ENCODE results near the gene RNF123. TPM values are rescaled to one million over a fixed set of nuclear protein-coding genes. Genes with fewer than 3 reads are reported as not detected.

The RNF123 gene
- total and polyA plus RNA-seq, 4 donors: 34.3 to 104 (median 40.2) TPM

DNA sequence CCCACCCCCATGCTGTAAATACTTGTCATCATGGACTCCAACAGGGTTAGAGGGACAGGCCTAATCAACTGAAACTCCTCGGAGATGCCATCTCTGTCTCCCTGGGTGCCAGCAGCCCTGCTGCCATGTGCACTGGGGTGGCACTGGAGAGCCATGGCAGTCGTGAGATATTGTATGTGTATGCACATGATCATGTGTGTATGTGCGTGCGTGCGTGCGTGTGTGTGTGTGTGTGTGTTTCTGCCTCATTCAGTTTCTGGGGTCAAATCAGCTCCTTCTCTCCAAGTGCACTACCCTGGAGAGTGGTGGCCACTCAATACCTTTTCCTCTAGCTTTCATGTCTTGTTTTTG lies 18.4 kb upstream of the RNF123 start:
- Histone ChIP-seq H3K9me3 (ENCODE audit: control insufficient read depth in 4 of 4, low read length in 3 of 4) (no peaks in the 10 kb centered on the region), H3K36me3 (ENCODE audit: control insufficient read depth in 4 of 4, insufficient read depth in 3 of 4, low read depth in 1 of 4, low read length in 3 of 4) (peaks cover 0 to 4% (median 0%) of the 10 kb centered on the region in 4 donors), H3K4me1 (ENCODE audit: control insufficient read depth in 4 of 4, insufficient read depth in 4 of 4, low read length in 3 of 4) (peaks cover 42 to 86% (median 71%) of the 10 kb centered on the region in 4 donors), H3K4me3 (ENCODE audit: low read depth in 1 of 3, low read length in 3 of 3) (no peak overlapping the region), H3K27ac (ENCODE audit: low read depth in 1 of 2, low read length in 2 of 2) (peak overlapping the region; percentile 53 to 57), H3K27me3 (ENCODE audit: control insufficient read depth in 4 of 4, insufficient read depth in 4 of 4, low read length in 3 of 4) (no peaks in the 10 kb centered on the region), H3K9ac (ENCODE audit: low read depth in 1 of 2, low read length in 2 of 2) (no peak overlapping the region)
- WGBS: 55% methylated on average over 6 of the region's 6 CpGs
- TF ChIP-seq GABPA (IDR thresholded peaks at IDR 0.05 in 1 of 2, conservative IDR thresholded peaks at IDR 0.05 in 1 of 2): no peak
- TF ChIP-seq, protein P1, sequence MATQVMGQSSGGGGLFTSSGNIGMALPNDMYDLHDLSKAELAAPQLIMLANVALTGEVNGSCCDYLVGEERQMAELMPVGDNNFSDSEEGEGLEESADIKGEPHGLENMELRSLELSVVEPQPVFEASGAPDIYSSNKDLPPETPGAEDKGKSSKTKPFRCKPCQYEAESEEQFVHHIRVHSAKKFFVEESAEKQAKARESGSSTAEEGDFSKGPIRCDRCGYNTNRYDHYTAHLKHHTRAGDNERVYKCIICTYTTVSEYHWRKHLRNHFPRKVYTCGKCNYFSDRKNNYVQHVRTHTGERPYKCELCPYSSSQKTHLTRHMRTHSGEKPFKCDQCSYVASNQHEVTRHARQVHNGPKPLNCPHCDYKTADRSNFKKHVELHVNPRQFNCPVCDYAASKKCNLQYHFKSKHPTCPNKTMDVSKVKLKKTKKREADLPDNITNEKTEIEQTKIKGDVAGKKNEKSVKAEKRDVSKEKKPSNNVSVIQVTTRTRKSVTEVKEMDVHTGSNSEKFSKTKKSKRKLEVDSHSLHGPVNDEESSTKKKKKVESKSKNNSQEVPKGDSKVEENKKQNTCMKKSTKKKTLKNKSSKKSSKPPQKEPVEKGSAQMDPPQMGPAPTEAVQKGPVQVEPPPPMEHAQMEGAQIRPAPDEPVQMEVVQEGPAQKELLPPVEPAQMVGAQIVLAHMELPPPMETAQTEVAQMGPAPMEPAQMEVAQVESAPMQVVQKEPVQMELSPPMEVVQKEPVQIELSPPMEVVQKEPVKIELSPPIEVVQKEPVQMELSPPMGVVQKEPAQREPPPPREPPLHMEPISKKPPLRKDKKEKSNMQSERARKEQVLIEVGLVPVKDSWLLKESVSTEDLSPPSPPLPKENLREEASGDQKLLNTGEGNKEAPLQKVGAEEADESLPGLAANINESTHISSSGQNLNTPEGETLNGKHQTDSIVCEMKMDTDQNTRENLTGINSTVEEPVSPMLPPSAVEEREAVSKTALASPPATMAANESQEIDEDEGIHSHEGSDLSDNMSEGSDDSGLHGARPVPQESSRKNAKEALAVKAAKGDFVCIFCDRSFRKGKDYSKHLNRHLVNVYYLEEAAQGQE (IDR thresholded peaks at IDR 0.05): no peak
- TF ChIP-seq FOXA2 (IDR thresholded peaks at IDR 0.05): no peak
- TF ChIP-seq HNF4G (IDR thresholded peaks at IDR 0.05): no peak
- no peak for TF ChIP-seq YY1 (IDR thresholded peaks at IDR 0.05)
- TF ChIP-seq FOXA1 (IDR thresholded peaks at IDR 0.05): no peak
- TF ChIP-seq, protein P2, sequence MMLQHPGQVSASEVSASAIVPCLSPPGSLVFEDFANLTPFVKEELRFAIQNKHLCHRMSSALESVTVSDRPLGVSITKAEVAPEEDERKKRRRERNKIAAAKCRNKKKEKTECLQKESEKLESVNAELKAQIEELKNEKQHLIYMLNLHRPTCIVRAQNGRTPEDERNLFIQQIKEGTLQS (IDR thresholded peaks at IDR 0.05): no peak
- TF ChIP-seq SP1 (IDR thresholded peaks at IDR 0.05): no peak
- no peak for TF ChIP-seq TAF1 (conservative IDR thresholded peaks at IDR 0.05)
- no peak for TF ChIP-seq HNF4A (conservative IDR thresholded peaks at IDR 0.05)
- no peak for TF ChIP-seq RAD21 (IDR thresholded peaks at IDR 0.05)
- no peak for TF ChIP-seq EGR1 (IDR thresholded peaks at IDR 0.05; ENCODE audit: low read depth in 2 of 2)
- TF ChIP-seq, protein P3, sequence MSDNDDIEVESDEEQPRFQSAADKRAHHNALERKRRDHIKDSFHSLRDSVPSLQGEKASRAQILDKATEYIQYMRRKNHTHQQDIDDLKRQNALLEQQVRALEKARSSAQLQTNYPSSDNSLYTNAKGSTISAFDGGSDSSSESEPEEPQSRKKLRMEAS (IDR thresholded peaks at IDR 0.05): no peak
- TF ChIP-seq NR2F2 (IDR thresholded peaks at IDR 0.05): no peak
- TF ChIP-seq RXRA (IDR thresholded peaks at IDR 0.05): no peak
- TF ChIP-seq JUND (IDR thresholded peaks at IDR 0.05): no peak
- DNase-seq (ENCODE audit: low spot score): no peak

DNA sequence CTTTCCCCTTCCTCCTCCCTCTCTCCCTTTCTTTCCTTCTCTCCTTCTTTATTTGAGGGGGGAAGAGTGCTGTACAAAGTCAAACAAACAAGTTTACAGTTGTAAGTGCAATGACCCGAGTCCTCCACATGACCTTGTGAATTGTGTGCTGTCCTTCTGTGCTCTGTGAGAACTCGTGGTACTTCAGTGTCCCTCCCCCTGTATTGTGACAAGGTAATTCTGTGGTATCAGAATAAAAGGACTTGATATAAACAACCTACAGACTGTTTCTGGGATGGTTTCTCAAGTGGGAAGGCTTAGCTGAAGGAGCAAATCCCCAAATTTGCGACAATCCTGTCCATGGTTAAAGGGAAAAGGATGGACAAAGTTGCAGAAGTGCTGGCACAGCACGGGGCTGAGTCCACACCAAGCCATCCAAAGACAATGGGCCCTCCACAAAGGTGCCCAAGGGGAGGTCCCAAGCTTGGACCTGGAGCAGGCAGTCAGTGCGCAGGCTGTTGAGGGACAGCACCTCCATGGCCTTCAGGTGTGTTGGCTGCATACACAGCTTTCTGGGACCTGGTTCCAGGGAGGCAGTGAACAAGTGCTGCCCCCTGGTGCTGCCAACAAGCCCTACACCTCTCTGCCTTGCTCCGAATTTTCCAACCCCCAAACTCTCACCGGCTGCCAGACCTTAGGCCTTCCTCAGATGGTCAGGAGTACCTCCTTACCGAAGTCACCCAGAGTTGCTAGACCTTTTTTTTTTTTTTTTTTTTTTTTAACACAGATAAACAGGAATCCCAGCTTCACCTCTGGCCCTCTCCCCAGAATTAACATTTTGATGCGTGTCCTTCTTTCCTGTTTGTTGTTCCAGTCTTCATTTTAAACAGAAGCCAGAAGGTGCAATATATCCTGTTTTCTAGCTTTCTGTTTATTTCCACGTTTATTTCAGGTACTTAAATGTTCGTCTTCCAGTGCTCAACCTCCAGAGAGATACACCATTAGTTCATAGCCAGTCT lies 17.8 kb upstream of the RNF123 start:
- 21% methylated on average over 11 of the region's 11 CpGs for WGBS
- Histone ChIP-seq H3K9ac (ENCODE audit: low read depth in 1 of 2, low read length in 2 of 2) (peak overlapping the region in 1 of 2 donors; percentile 24), H3K9me3 (ENCODE audit: control insufficient read depth in 4 of 4, low read length in 3 of 4) (no peaks in the 10 kb centered on the region), H3K36me3 (ENCODE audit: control insufficient read depth in 4 of 4, insufficient read depth in 3 of 4, low read depth in 1 of 4, low read length in 3 of 4) (peaks cover 0 to 8% (median 5%) of the 10 kb centered on the region in 4 donors), H3K27ac (ENCODE audit: low read depth in 1 of 2, low read length in 2 of 2) (peak overlapping the region; percentile 57 to 81), H3K4me3 (ENCODE audit: low read depth in 1 of 3, low read length in 3 of 3) (no peak overlapping the region), H3K4me1 (ENCODE audit: control insufficient read depth in 4 of 4, insufficient read depth in 4 of 4, low read length in 3 of 4) (peaks cover 39 to 84% (median 66%) of the 10 kb centered on the region in 4 donors), H3K27me3 (ENCODE audit: control insufficient read depth in 4 of 4, insufficient read depth in 4 of 4, low read length in 3 of 4) (no peaks in the 10 kb centered on the region)
- DNase-seq (ENCODE audit: low spot score): peak; percentile 84
- TF ChIP-seq NR2F2 (IDR thresholded peaks at IDR 0.05) (peak; percentile 25), JUND (IDR thresholded peaks at IDR 0.05) (peak in 1 of 2 donors; percentile 41), FOXA2 (IDR thresholded peaks at IDR 0.05) (peak; percentile 60), RAD21 (IDR thresholded peaks at IDR 0.05) (peak; percentile 93 to 96), HNF4A (conservative IDR thresholded peaks at IDR 0.05) (peak; percentile 88 to 89), HNF4G (IDR thresholded peaks at IDR 0.05) (peak; percentile 49), GABPA (IDR thresholded peaks at IDR 0.05 in 1 of 2, conservative IDR thresholded peaks at IDR 0.05 in 1 of 2) (no peak), EGR1 (IDR thresholded peaks at IDR 0.05; ENCODE audit: low read depth in 2 of 2) (peak in 1 of 2 donors; percentile 12), SP1 (IDR thresholded peaks at IDR 0.05) (peak; percentile 89), RXRA (IDR thresholded peaks at IDR 0.05) (peak; percentile 99), TAF1 (conservative IDR thresholded peaks at IDR 0.05) (no peak), FOXA1 (IDR thresholded peaks at IDR 0.05) (peak; percentile 34)
- TF ChIP-seq, protein P4, sequence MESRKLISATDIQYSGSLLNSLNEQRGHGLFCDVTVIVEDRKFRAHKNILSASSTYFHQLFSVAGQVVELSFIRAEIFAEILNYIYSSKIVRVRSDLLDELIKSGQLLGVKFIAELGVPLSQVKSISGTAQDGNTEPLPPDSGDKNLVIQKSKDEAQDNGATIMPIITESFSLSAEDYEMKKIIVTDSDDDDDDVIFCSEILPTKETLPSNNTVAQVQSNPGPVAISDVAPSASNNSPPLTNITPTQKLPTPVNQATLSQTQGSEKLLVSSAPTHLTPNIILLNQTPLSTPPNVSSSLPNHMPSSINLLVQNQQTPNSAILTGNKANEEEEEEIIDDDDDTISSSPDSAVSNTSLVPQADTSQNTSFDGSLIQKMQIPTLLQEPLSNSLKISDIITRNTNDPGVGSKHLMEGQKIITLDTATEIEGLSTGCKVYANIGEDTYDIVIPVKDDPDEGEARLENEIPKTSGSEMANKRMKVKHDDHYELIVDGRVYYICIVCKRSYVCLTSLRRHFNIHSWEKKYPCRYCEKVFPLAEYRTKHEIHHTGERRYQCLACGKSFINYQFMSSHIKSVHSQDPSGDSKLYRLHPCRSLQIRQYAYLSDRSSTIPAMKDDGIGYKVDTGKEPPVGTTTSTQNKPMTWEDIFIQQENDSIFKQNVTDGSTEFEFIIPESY (IDR thresholded peaks at IDR 0.05): peak; percentile 36
- TF ChIP-seq, protein P2 (IDR thresholded peaks at IDR 0.05): no peak
- TF ChIP-seq, protein P3 (IDR thresholded peaks at IDR 0.05): peak; percentile 86
- TF ChIP-seq, protein P5, sequence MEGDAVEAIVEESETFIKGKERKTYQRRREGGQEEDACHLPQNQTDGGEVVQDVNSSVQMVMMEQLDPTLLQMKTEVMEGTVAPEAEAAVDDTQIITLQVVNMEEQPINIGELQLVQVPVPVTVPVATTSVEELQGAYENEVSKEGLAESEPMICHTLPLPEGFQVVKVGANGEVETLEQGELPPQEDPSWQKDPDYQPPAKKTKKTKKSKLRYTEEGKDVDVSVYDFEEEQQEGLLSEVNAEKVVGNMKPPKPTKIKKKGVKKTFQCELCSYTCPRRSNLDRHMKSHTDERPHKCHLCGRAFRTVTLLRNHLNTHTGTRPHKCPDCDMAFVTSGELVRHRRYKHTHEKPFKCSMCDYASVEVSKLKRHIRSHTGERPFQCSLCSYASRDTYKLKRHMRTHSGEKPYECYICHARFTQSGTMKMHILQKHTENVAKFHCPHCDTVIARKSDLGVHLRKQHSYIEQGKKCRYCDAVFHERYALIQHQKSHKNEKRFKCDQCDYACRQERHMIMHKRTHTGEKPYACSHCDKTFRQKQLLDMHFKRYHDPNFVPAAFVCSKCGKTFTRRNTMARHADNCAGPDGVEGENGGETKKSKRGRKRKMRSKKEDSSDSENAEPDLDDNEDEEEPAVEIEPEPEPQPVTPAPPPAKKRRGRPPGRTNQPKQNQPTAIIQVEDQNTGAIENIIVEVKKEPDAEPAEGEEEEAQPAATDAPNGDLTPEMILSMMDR (IDR thresholded peaks at IDR 0.05; ENCODE audit: low read depth, low read length, missing input control): peak; percentile 94
